HG03432 (cell line): ENCODE results near the gene ARPC1A.
"Not testable (repeated sequence)": the region's sequence is repeated elsewhere in the genome, so short reads cannot be mapped to it uniquely, and the experiment has no call there.

ENCODE experiments used
- ATAC-seq: cut with Tn5 transposase; IDR thresholded peaks from one replicate; pipeline ENCODE4 v1.9.1; 2021; ENCODE audit warnings: mild to moderate bottlenecking, moderate library complexity; ENCODE audit not compliant: unreplicated experiment

The ARPC1A gene

DNA sequence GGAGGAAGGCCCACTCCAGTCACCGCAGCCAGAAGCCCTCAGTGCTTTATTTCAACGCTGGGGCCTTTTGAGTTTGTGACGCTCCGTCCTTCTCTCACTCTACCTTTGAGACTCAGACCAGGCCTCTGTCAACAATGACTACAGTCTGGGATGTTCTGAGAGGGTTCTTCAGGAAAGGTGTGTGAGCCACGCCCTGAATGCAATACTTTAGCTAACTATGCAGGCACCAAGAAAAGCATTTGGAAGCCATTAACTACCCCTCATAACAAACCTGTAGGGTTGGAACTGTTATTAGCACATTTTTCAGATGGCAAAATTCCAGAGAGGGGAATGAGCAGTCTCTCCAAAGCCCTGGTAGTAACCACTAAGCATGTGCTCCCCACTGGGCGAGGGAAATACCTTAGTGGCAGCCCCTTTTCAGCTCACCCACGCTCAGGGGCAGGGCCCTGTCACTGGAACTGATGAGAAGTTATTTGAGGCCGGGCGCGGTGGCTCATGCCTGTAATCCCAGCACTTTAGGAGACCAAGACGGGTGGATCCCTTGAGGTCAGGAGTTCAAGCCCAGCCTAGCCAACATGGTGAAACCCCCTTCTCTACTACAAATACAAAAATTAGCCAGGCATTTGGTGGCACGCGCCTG lies 43.2 kb downstream of the ARPC1A start:
- no peak for ATAC-seq

DNA sequence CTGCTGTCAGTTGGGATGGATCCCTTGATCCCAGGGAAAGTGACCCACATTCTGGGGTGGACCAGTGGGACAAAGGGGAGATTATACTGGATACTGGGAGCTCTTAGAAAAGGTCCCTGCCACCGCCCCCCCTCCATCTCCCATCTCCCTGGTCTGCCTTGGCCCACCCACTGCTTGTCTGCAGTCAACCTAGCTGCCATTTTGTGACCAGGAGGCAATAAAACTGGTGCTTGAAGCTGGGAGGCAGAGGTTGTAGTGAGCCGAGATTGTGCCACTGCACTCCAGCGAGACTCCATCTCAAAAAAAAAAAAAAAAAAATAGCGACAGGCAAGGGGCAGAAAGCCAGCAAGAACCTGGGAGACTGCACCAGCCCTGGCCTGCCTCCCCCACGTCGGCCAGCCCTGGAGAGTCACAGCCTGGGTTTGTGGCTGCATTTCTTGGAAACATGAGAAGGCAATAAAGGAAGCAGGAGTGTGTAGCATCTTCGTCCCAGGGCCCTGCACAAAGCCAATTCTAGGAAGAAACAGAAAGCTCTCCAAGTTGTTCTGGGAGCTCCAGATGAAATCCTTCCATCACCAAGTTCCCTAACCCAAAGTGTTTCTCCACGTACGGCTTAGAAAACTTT lies 44.2 kb downstream of the ARPC1A start:
- no peak for ATAC-seq

DNA sequence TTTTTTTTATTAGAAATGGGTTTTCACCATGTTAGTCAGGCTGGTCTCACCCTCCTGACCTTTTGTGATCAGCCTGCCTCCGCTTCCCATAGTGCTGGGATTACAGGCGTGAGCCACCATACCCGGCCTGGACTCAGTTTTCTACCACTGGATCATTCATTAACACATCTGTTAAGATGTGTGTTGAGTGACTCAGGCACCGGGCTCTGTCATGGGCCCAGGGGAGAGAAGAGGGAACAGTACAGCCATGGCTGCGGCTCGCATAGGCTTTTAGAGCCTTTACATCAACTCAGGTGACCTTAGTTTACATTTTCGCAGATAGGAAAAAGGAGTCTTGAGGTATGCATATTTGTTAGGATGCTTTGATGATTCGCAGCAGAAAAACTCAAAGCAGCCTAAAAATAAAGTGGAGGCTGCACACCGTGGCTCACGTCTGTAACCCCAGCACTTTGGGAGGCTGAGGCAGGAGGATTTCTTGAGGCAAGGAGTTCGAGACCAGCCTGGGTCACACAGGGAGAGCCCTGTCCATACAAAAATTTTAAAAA lies 45.8 kb downstream of the ARPC1A start:
- no peak for ATAC-seq

DNA sequence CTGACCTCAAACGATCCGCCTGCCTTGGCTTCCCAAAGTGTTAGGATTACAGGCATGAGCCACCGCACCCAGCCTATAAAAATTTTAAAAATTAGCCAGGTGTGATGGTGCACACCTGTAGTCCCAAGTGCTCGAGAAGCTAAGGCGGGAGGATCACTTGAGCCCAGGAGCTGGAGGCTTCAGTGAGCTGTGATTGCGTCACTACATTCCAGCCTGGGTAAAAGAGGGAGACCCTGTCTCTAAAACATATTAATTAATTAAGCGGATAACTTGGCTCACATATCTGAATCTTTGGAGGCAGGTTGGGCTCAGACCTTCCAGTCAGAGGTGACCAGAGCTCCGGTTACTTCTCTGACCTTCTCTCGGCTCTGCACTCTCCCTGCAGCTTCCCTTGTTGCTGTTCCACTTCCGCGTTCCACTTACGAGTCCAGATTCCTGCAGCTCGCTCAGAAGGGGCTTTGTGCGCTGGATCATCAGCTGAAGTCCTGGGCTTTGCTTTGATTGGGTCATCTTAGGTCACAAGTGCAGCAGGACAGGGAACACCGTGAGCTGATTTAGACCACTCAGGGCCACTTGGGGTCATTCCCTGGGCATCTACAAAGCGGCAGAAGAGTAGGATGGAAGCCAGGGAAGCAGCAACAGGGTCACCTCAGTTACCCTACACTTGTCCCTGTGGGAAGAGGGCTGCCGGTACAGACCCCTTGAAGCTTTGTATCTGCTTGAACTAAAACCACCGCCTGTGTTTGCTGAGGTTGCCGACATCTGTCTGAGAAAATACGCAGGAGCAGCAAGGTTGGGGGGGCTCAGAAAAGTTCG lies 46.8 kb downstream of the ARPC1A start:
- no peak for ATAC-seq

DNA sequence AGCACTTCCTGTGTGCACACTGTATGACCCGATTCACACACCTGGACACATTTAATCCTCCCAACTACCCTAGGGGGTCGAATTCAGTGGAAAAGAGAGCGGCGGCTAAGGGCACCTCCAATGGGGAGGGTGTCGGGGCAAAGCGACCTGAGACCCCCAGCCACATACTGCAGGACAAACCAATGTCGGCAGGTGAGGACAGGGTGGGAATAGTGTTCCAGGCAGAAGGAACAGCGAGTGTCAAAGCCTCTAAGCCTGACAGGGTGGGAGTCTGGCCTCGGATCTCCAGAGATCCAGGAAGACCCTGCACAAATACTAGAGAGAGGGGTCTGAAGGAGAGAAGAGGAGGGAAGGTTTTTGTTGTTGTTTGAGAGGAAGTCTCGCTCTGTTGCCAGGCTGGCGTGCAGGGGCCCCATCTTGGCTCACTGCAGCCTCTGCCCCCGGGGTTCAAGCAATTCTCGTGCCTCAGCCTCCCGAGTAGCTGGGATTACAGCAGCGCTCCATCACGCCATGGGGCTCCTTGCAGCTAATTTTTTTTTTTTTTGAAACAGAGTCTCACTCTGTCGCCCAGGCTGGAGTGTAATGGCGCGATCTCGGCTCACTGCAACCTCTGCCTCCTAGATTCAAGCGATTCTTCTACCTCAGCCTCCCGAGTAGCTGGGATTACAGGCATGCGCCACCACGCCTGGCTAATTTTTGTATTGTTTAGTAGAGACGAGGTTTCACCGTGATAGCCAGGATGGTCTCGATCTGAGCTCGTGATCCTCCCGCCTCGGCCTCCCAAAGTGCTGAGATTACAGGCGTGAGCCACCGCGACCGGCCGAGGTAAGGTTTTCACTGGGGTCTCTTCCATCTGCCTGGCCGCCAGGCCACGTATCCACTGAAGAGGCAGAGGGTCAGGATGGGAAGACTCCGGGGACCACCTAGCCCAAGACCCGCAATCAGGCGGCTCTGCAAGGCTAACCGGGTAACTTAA lies 47.7 kb downstream of the ARPC1A start:
- no peak for ATAC-seq

DNA sequence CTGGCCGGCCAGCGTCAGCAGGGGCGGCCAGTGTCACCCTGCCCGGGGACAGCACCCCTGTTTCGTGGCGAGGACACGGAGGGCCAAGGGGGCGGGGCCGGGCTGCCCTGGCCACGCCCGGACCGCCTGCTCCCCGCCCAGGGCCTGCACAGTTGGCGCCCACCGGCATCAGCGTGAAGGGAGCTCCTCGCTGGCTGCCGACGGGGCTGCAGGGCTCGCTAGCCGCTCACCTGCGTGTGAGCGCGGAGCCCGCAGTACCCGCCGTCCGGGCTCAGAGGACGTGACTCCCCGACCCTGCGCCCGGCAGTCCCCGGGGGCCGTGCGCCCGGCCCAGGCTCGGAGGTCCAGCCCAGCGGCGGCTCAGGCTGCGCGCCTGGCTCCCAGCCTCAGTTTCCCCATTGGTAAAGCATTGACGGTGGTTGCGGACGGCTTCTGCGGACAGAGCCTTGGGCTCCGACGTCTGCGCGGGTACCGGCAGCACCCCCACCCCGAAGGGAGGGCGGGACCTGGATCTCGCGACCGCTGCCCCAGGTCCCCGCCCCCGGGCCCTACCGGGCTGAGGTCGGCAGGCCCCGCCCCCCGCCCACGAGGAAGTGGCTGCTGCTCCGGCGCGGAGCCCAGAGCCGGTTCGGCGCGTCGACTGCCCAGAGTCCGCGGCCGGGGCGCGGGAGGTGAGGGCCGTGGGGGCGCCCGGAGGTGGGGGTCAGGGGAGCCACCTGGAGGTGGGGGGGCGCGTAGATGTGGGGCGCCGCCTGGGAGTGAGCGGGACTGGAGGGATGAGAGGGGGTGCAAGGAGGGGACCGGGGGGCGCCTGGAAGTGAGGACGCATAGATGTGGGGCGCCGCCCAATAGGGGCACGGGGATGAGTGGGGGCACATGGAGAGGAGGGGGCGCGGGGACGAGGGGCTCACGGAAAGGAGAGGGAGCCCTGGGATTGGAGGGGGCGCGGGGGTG lies 48.7 kb downstream of the ARPC1A start, which contains the start of gene ARPC1B:
TSS of gene ARPC1B (plus strand) at position 620 of the 954 bp plus-strand sequence. CDS start 10,985 bp downstream, outside the sequence.
- peak; percentile 70 for ATAC-seq

DNA sequence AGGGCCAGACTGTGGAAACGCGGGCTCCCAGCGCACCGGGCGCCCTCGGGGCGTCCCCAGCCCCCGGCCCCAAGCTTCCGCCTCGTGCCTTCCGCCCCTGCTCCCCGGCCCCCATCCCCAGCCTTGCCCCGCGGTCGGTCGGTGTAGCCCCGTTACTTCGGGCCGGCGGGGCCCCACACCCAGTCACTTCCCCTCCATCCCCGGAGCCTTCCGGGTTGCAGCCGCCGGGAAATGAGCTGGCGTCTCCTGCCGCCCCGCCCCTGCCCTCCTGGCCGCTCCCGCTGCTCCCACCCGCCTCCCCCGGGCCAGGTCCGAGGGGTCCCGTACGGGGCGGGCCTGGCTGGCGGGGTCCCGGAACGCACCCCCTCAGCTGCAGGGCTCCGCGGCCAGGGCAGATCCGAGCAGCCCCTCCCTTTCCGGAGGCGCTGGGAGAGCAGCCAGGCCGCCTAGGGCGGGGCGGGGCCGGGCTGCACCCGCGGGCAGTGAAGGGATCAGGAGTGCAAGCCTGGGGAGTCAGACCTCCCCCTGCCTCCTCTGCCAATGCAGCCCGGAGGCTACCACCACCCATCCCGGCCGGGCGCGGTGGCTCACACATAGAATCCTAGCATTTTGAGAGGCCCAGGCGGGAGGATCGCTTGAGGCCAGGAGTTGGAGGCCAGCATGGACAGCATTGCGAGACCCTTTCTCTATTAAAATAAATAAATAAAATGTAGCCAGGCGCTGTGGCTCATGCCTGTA lies 49.5 kb downstream of the ARPC1A start:
- peak; percentile 60 for ATAC-seq

DNA sequence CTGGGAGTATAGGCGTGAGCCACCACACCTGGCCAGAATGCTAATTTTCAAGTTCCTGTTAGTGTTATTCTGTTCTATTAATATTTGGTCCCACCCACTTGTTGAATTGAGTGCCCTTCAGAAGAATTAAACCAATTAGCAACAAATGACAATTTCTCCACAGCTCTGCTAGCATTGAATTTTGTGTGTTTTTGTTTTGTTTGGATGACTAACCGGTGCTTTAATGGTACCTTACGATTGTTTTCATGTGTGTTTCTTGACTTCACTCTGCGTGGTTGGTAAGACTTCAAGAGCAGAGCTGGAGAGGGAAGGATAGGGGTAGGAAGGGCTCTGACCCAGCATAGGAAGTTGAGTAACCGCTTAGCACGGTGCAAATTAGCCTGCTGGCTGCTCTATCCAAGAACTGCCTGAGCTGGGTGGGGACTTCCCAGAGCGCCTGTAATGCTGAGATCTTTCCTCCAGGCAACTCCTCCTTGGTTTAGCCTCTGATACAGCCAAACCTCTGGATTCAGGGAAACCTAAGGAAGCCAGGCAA lies 53.4 kb downstream of the ARPC1A start:
- ATAC-seq = no peak

DNA sequence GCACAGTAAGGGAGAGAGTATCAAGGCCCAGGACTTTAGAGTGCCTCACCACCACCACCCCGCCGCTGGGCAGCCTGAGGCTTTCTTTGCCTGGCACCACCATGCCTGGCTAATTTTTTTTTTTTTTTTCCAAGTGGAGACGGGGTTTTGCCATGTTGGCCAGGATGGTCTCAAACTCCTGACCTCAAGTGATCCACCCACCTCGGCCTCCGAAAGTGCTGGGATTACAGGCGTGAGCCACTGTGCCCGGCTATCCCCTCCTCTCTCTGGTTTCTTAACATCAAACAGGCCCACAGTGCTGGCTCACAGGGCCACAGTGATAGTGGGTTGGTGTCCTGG lies 54.0 kb downstream of the ARPC1A start:
- not testable (repeated sequence) for ATAC-seq

DNA sequence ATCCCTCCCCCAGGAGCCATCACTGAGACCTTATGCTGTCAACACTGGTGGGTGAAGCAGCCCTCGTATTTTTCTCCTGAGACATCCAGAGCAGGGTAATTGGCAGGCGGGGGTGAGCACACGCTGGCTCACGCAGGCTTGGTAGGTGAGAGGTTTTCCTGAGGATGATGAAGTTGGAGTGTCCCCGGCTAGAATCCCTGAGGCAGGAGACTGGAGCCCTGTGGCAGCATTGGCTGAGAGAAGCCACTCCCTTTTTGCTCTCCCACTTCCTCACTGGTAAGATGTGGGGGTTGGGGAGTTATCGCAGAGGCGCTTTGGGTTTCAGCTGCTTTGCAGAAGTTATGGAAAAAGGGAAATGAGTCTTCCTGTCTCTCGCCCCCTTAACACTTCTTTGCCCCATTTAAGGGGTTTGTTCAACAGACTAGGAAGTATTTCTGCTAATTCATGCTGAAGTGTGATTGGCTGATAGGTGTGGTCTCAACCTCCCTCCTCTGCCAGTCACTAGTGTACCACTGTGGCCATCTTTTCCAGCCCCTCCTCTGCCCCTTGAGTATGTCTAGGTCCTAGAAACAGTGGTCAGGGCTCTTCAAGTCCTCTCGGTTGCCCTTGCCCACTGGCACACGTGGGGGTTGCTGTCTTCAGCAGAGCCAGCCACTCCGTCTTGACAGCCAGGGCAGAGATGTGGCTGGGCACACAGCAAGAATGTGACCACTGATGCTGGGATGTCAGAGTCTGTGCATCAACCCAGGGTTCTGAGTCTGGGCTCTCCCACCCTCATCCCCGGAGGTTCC lies 54.5 kb downstream of the ARPC1A start:
- ATAC-seq = peak; percentile 44

DNA sequence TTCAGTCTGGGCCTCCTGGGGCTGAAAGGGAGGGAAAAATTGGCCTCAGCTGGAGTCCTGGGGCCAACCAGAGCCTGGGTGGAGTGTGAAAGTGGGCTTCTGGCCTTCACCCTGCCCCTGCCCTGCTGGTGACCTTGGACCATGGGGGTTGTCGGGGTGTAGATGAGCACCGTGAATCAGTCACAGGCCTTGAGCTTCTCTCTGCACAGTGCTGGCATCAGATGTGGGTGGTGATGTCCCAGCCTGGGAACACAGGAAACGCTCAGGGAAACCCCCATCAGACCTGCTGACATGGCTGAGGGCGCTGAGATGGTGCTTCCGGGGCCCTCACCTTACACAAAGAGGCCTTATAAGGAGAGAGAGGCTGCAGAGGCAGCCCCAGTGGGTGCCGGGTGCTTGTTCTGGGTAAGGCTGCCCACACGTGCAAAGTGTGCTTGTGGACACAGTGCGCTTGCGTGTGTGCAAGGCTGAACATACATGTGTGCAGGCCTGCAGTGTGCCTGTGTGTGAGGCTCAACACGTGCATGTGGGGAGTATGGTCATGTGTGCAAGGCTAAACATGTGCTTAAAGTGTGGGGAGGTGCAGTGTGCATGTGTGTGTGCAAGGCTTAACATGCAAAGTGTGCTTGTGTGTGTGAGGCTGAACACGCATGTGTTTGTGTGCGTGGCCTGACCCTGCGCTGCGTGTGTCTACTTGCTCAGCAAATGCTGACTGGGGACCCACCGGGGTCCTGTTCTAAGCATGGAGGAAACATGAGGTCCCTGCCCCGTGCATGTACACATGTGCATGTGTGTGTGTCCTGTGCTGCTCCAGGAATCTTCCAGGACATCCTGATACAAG lies 55.3 kb downstream of the ARPC1A start:
- ATAC-seq = peak; percentile 81

DNA sequence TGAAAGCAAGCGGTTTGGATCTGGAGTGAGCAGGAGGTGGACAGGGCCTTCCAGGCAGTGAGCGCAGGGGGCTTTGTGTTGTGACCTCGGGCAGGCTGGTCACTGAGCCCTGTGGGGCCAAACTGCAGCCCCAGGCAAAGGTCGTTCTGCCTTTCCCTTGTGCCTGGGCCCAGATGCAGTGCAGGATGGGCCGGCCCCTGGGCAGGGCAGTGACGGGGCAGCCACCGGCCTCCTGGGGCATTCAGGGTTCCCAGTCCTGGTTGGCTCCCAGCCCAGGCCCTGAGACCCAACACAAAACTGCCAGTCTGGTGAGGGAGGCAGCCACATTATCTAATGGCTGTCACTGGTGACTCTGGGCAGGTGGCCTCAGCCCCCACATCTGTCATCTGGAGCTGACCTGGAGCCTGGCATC lies 56.0 kb downstream of the ARPC1A start:
- ATAC-seq = no peak

DNA sequence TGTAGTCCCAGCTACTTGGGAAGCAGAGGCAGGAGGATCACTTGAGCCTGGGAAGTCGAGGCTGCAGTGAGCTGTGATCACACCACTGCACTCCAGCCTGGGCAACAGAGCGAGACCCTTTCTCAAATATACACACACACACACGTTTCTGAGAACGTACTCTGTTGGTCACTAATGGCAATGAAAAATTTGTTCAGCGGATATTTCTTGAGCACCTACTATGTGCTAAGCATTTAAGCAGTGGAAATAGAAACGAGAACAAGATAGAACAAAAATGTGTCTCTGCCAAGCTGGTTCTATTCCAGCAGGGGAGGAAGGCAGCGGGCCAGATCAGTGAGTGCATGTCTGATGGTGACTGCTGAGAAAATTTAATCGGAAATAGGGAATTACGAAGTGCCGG lies 57.5 kb downstream of the ARPC1A start:
- no peak for ATAC-seq

DNA sequence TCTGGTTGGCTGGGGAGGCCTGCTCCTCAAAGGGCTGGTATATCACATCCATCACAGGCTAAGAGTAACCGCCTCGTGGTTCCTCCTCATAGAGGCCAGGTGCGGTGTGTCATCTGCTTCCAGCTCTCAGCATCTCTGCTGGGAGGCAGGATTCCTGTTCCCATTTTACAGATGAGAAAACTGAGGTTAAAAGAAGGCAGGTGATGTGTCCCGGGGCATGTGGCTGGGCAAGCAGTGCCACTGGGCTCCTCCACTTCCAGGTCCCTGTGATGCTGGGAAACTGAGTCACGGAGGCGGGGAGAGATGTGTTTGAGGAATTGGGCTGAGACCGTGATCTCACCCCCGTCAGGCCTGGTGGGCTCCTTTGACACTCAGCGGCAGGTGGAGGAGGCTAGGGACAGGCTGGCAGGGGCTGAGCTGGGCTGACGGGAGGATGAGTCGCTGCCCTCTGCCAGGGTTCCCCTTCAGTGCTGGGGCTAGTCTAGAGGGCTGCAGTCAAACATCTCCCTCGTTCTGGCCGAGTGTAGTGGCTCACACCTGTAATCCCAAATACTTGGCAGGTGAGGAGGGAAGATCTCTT lies 58.2 kb downstream of the ARPC1A start:
- ATAC-seq = no peak

DNA sequence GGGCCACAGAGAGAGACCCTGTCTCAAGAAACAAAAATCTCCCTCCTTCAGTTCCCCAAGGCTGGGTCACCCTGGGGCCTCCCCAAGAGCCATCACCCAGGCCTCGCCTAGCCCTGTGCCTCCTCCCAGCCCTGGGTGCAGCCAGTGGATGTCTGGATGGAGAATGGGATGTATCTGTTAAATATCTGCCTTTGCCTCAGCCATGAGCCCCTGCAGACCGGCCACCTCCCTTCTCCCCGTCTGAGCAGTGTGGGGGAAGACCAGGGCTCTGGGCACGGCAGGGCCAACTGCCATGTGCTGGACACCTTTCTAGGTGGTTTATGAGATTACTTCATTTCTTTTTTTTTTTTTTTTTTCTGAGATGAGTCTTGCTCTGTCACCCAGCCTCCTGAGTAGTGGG lies 58.8 kb downstream of the ARPC1A start:
- no peak for ATAC-seq

DNA sequence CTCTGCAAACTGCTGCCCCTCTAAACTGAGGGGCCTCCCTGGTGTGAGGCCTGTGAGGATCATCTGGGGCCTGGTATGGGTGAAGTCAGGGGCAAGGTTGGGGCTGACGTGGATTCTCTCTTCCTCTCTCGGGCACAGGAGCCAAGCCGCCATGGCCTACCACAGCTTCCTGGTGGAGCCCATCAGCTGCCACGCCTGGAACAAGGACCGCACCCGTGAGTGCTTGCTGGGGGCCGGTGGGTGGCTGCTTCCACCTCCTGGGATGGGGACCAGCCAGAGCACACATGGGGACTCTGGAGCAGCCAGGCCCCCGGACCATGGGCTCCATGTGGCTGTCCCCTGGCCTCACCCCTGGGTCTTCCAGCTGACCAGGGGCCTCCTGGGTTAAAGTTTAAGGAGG lies 59.9 kb downstream of the ARPC1A start:
- no peak for ATAC-seq
